OCI-LY7 (cell line): ENCODE results near the gene MYL4.

Source experiments
- CTCF ChIP-seq: fragments of 200-600 bp; sonication (generic); conservative IDR thresholded peaks from 2 replicates; pipeline ENCODE4 v1.5.1; 2014; ENCODE audit warnings: mild to moderate bottlenecking, antibody characterized with exemption, low read length, moderate library complexity, mixed read lengths
- EZH2phosphoT487 ChIP-seq: fragments of 200-600 bp; sonication (generic); IDR thresholded peaks from 2 replicates; pipeline ENCODE4 v1.6.1; 2018; ENCODE audit warnings: low read depth, borderline replicate concordance, mild to moderate bottlenecking, mixed run types, antibody characterized with exemption, low read length, moderate library complexity, mixed read lengths

GRCh38 chr17:47239967-47240651, 31.0 kb downstream of the MYL4 start:
- TF ChIP-seq CTCF (no peak), EZH2phosphoT487 (no peak)
